ENCODE measurements around the gene PLD6. TPM values are rescaled to one million over a fixed set of nuclear protein-coding genes. Genes with fewer than 3 reads are reported as not detected.
A peak's percentile ranks its signal among the peaks of the same experiment; 100 is the strongest.
"Not testable (repeated sequence)": the region's sequence is repeated elsewhere in the genome, so short reads cannot be mapped to it uniquely, and the experiment has no call there.

The PLD6 gene
- total RNA-seq: 8.6 TPM

- peak; percentile 78 to 83 for DNase-seq (ENCODE audit: low spot score in 2 of 2)
- no peak for FAIRE-seq
These were observed at the start of gene PLD6 for GRCh38 chr17:17206124-17206912. TSS of gene PLD6 (minus strand) at chr17:17206333. CDS start at chr17:17206286, 47 bp downstream.

- FAIRE-seq: not testable (repeated sequence)
These were observed 49.6 kb upstream of the PLD6 start for GRCh38 chr17:17255689-17256088.

GRCh38 chr17:17254036-17254435, 47.9 kb upstream of the PLD6 start:
- FAIRE-seq: no peak
- no peak for DNase-seq (ENCODE audit: low spot score in 2 of 2)

More at GRCh38 chr17:17255689-17256088, 49.6 kb upstream of the PLD6 start:
- DNase-seq (ENCODE audit: low spot score in 2 of 2): not testable (repeated sequence)

GRCh38 chr17:17253406-17253805, 47.3 kb upstream of the PLD6 start:
- no peak for FAIRE-seq
- no peak for DNase-seq (ENCODE audit: low spot score in 2 of 2)

- FAIRE-seq (no peak), DNase-seq (ENCODE audit: low spot score in 2 of 2) (no peak)
These were observed 46.1 kb upstream of the PLD6 start for GRCh38 chr17:17252149-17252661.

- FAIRE-seq (no peak), DNase-seq (ENCODE audit: low spot score in 2 of 2) (no peak)
These were observed 40.7 kb upstream of the PLD6 start for GRCh38 chr17:17246879-17247278.

- FAIRE-seq (no peak), DNase-seq (ENCODE audit: low spot score in 2 of 2) (no peak)
These were observed 37.0 kb upstream of the PLD6 start for GRCh38 chr17:17243163-17243562.

GRCh38 chr17:17242246-17242645, 36.1 kb upstream of the PLD6 start:
- DNase-seq (ENCODE audit: low spot score in 2 of 2): no peak
- no peak for FAIRE-seq

- FAIRE-seq (no peak), DNase-seq (ENCODE audit: low spot score in 2 of 2) (no peak)
These were observed 35.5 kb upstream of the PLD6 start for GRCh38 chr17:17241656-17242055.

- FAIRE-seq (no peak), DNase-seq (ENCODE audit: low spot score in 2 of 2) (no peak)
These were observed 33.7 kb upstream of the PLD6 start for GRCh38 chr17:17239832-17240231.

GRCh38 chr17:17237026-17237799, 31.1 kb upstream of the PLD6 start, which contains the start of gene FLCN:
TSS of gene FLCN (minus strand) at chr17:17237168. CDS start at chr17:17228137, 9,031 bp downstream.
- no peak for FAIRE-seq

GRCh38 chr17:17236295-17237025, 30.3 kb upstream of the PLD6 start:
- DNase-seq (ENCODE audit: low spot score in 2 of 2) (no peak), FAIRE-seq (no peak)

More at GRCh38 chr17:17237026-17237799, 31.1 kb upstream of the PLD6 start, which contains the start of gene FLCN:
- DNase-seq (ENCODE audit: low spot score in 2 of 2): peak; percentile 84 to 85

GRCh38 chr17:17235212-17236174, 29.4 kb upstream of the PLD6 start:
- DNase-seq (ENCODE audit: low spot score in 2 of 2): no peak
- FAIRE-seq: no peak

GRCh38 chr17:17232303-17232621, 26.1 kb upstream of the PLD6 start:
- DNase-seq (ENCODE audit: low spot score in 2 of 2): no peak
- no peak for FAIRE-seq

- DNase-seq (ENCODE audit: low spot score in 2 of 2) (no peak), FAIRE-seq (no peak)
These were observed 25.6 kb upstream of the PLD6 start for GRCh38 chr17:17231621-17232302.

- DNase-seq (ENCODE audit: low spot score in 2 of 2): no peak
- FAIRE-seq: no peak
These were observed 23.6 kb upstream of the PLD6 start for GRCh38 chr17:17229416-17230384.

- no peak for FAIRE-seq
- DNase-seq (ENCODE audit: low spot score in 2 of 2): no peak
These were observed 22.6 kb upstream of the PLD6 start for GRCh38 chr17:17228521-17229279.

Measured in frontal cortex (tissue), 4 donors.